Suprapubic skin (tissue), 4 donors: Measurements from ENCODE around the gene CATSPERB.

Source experiments
- EP300 ChIP-seq: sonication (generic); formaldehyde crosslinking; IDR thresholded peaks from one replicate; pipeline ENCODE4 v1.6.1; 2017; ENCODE audit warnings: antibody characterized with exemption
- POLR2A ChIP-seq, 2 donors: fragments of 450-650 bp; IDR thresholded peaks; one replicate each; pipeline ENCODE4 v1.6.1; 2017; ENCODE audit warnings: antibody characterized with exemption in 2 of 2, mild to moderate bottlenecking in 2 of 2, moderate library complexity in 2 of 2
- POLR2AphosphoS5 ChIP-seq, 3 donors: sonication (generic); formaldehyde crosslinking; IDR thresholded peaks; one replicate each; pipeline ENCODE4 v1.6.1; 2017; ENCODE audit warnings: antibody characterized with exemption in 3 of 3
- TF ChIP-seq, protein P1 (sequence below), 2 donors: fragments of 200-600 bp in 1 of 2; fragments of 450-650 bp in 1 of 2; sonication (generic) in 1 of 2; IDR thresholded peaks; one replicate each; pipeline ENCODE4 v1.5.1; 2016 to 2019; ENCODE audit warnings: antibody characterized with exemption in 2 of 2, mild to moderate bottlenecking in 1 of 2, moderate library complexity in 1 of 2

GRCh38 chr14:91580876-91581577 is 150.9 kb downstream of the CATSPERB start:
- TF ChIP-seq, protein P1, sequence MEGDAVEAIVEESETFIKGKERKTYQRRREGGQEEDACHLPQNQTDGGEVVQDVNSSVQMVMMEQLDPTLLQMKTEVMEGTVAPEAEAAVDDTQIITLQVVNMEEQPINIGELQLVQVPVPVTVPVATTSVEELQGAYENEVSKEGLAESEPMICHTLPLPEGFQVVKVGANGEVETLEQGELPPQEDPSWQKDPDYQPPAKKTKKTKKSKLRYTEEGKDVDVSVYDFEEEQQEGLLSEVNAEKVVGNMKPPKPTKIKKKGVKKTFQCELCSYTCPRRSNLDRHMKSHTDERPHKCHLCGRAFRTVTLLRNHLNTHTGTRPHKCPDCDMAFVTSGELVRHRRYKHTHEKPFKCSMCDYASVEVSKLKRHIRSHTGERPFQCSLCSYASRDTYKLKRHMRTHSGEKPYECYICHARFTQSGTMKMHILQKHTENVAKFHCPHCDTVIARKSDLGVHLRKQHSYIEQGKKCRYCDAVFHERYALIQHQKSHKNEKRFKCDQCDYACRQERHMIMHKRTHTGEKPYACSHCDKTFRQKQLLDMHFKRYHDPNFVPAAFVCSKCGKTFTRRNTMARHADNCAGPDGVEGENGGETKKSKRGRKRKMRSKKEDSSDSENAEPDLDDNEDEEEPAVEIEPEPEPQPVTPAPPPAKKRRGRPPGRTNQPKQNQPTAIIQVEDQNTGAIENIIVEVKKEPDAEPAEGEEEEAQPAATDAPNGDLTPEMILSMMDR (IDR thresholded peaks at IDR 0.05) = no peak
- TF ChIP-seq POLR2AphosphoS5 (IDR thresholded peaks at IDR 0.05) (no peak), POLR2A (IDR thresholded peaks at IDR 0.05) (no peak), EP300 (no peak)
